Measurements from ENCODE around the gene PDCD11. TPM values are rescaled to one million over a fixed set of nuclear protein-coding genes. Genes with fewer than 3 reads are reported as not detected.

PDCD11 gene
- total RNA-seq, 1 donor from 2014 or later, result 72.8 TPM

DNA sequence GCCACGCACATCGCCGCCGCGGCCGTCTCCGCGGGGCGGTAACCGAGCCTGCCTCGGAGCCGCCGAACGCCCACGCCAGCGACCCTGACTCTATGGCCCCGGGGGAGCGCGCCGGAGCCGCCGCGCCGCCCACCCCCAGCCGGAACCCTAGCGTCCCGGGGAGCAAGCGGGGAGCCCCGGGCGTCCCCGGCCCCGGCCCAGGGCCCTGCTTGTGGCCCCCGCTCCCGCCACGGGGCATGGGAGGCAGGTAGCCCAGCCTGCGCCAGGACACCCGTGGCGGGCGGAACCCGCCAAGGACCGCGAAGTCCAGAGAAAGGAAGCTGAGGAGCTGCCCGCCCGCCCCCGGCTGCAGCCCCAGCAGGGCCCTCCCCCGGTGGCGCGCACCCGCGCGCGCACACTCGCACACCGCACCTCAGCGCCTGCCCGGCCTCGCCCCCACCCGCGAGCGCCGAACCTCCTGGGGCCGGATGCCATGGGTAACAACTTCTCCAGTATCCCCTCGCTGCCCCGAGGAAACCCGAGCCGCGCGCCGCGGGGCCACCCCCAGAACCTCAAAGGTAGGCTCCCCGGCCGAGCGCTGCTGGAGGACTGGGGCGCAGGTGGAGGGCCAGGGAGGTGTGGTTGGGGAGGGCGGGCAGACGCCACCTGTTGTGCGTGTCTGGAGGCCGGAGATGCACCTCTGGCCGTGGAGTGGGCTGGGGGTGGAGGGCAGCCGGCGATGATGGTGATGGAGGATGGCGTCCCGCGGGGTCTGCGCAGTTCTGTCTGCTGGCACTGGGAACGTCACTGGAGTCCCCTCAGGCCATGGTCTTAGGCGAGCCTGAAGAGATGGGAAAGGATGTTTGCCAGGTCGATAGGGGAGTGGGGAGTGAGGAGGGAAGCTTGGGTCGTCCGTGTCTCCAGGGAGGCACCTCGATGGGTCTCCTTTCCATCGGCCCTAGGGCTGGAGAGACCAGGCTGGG is 97.8 kb downstream of the PDCD11 start:
- H3K9me3 ChIP-seq (ENCODE audit: insufficient read depth, low read depth, low read length), result no peaks in the 10 kb centered on the region
- H3K4me3 ChIP-seq (ENCODE audit: insufficient read depth, low read depth, low read length), result peak overlapping the region; percentile 21
- no peaks in the 10 kb centered on the region for H3K79me2 ChIP-seq (ENCODE audit: insufficient read depth, low read length)
- peaks cover 37% of the 10 kb centered on the region for H3K27me3 Mint-ChIP-seq (ENCODE audit: low read depth, unreplicated experiment)
- no peak for DNase-seq (ENCODE audit: low read depth)
- H3K27me3 ChIP-seq (ENCODE audit: insufficient read depth, low read length), result peaks cover 67% of the 10 kb centered on the region
- peaks cover 19% of the 10 kb centered on the region for H3K4me1 ChIP-seq (ENCODE audit: insufficient read depth, low read length)
- FAIRE-seq, result no peak
- no peak overlapping the region for H2AFZ ChIP-seq (ENCODE audit: low read depth, low read length)
- H3K4me3 Mint-ChIP-seq (ENCODE audit: unreplicated experiment), result peak overlapping the region; percentile 84
- peaks cover 24% of the 10 kb centered on the region for H3K4me1 Mint-ChIP-seq (ENCODE audit: low read depth, unreplicated experiment)
- H4K20me1 ChIP-seq (ENCODE audit: insufficient read depth, low read length), result peaks cover 34% of the 10 kb centered on the region
- H3K27ac Mint-ChIP-seq (ENCODE audit: unreplicated experiment), result peak overlapping the region; percentile 47
- H3K36me3 ChIP-seq (ENCODE audit: insufficient read depth, low read length), result no peaks in the 10 kb centered on the region
- no peak overlapping the region for H3K27ac ChIP-seq (ENCODE audit: low read depth, low read length)
- peak overlapping the region; percentile 75 for H3K4me2 ChIP-seq (ENCODE audit: low read length)
- H3K9me3 Mint-ChIP-seq (ENCODE audit: unreplicated experiment), result peaks cover 8% of the 10 kb centered on the region
- TF ChIP-seq, protein P1, sequence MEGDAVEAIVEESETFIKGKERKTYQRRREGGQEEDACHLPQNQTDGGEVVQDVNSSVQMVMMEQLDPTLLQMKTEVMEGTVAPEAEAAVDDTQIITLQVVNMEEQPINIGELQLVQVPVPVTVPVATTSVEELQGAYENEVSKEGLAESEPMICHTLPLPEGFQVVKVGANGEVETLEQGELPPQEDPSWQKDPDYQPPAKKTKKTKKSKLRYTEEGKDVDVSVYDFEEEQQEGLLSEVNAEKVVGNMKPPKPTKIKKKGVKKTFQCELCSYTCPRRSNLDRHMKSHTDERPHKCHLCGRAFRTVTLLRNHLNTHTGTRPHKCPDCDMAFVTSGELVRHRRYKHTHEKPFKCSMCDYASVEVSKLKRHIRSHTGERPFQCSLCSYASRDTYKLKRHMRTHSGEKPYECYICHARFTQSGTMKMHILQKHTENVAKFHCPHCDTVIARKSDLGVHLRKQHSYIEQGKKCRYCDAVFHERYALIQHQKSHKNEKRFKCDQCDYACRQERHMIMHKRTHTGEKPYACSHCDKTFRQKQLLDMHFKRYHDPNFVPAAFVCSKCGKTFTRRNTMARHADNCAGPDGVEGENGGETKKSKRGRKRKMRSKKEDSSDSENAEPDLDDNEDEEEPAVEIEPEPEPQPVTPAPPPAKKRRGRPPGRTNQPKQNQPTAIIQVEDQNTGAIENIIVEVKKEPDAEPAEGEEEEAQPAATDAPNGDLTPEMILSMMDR (IDR thresholded peaks at IDR 0.05; ENCODE audit: insufficient read depth, low read depth, low read length), result no peak
- peak; percentile 91 for TF ChIP-seq EZH2 (IDR thresholded peaks at IDR 0.05; ENCODE audit: insufficient read depth, low read length)
- peaks cover 2% of the 10 kb centered on the region for H3K36me3 Mint-ChIP-seq (ENCODE audit: low read depth, unreplicated experiment)
- no peak overlapping the region for H3K9ac ChIP-seq (ENCODE audit: low read length)

DNA sequence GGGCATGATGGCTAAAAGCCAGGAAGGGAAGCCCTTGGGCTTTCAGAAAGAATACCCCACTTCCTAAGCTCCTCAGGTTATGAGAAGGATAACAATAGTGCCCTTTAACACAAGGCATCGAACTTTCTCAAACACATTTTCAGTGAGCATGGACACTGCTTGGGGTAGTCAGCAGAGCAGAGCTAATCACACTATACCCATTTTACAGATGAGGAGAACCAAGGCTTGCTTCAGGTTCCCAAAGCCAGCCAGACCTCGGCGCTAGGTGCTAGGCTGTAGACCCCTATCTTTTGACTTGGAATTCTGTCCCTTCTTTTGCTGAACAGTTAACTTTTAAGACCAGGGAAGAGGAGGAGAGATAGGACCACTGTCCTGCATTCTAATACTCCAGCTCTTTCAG is 98.9 kb downstream of the PDCD11 start:
- peak overlapping the region; percentile 62 for H3K4me3 Mint-ChIP-seq (ENCODE audit: unreplicated experiment)
- Histone ChIP-seq H3K9me3 (ENCODE audit: insufficient read depth, low read depth, low read length) (no peaks in the 10 kb centered on the region), H3K4me1 (ENCODE audit: insufficient read depth, low read length) (peaks cover 19% of the 10 kb centered on the region), H3K36me3 (ENCODE audit: insufficient read depth, low read length) (no peaks in the 10 kb centered on the region), H3K27ac (ENCODE audit: low read depth, low read length) (no peak overlapping the region), H3K4me3 (ENCODE audit: insufficient read depth, low read depth, low read length) (no peak overlapping the region), H3K79me2 (ENCODE audit: insufficient read depth, low read length) (no peaks in the 10 kb centered on the region), H3K4me2 (ENCODE audit: low read length) (no peak overlapping the region), H4K20me1 (ENCODE audit: insufficient read depth, low read length) (peaks cover 39% of the 10 kb centered on the region), H2AFZ (ENCODE audit: low read depth, low read length) (no peak overlapping the region), H3K9ac (ENCODE audit: low read length) (no peak overlapping the region), H3K27me3 (ENCODE audit: insufficient read depth, low read length) (peaks cover 73% of the 10 kb centered on the region)
- peaks cover 4% of the 10 kb centered on the region for H3K36me3 Mint-ChIP-seq (ENCODE audit: low read depth, unreplicated experiment)
- no peak for FAIRE-seq
- peaks cover 34% of the 10 kb centered on the region for H3K4me1 Mint-ChIP-seq (ENCODE audit: low read depth, unreplicated experiment)
- DNase-seq (ENCODE audit: low read depth), result no peak
- H3K27ac Mint-ChIP-seq (ENCODE audit: unreplicated experiment), result no peak overlapping the region
- TF ChIP-seq, protein P1 (IDR thresholded peaks at IDR 0.05; ENCODE audit: insufficient read depth, low read depth, low read length), result no peak
- TF ChIP-seq EZH2 (IDR thresholded peaks at IDR 0.05; ENCODE audit: insufficient read depth, low read length), result no peak
- peaks cover 34% of the 10 kb centered on the region for H3K27me3 Mint-ChIP-seq (ENCODE audit: low read depth, unreplicated experiment)
- H3K9me3 Mint-ChIP-seq (ENCODE audit: unreplicated experiment), result peaks cover 11% of the 10 kb centered on the region

Small RNA genes within 50 kb of the gene (microRNA-seq; reads per million reads assigned to microRNA genes)
- 11,304 reads per million, percentile 95 among the genes with 10 or more reads in this experiment for gene MIR1307

Other genes with a start within 250 kb of the PDCD11 start
- 89.4 and 113 TPM in 2 replicates for gene NT5C2, start 203.4 kb upstream of the PDCD11 start, total RNA-seq
- not detected in 2 replicates for gene RPEL1, start 150.7 kb upstream of the PDCD11 start, total RNA-seq
- 26.9 and 39.6 TPM in 2 replicates for gene INA, start 119.5 kb upstream of the PDCD11 start, total RNA-seq
- 9.0 and 10.3 TPM in 2 replicates for gene PCGF6, start 45.5 kb upstream of the PDCD11 start, total RNA-seq
- 3.3 and 3.9 TPM in 2 replicates for gene TAF5, start 28.6 kb upstream of the PDCD11 start, total RNA-seq
- gene ATP5MK, start 151 bp upstream of the PDCD11 start, total RNA-seq, result 405 and 463 TPM in 2 replicates
- gene CALHM2, start 55.7 kb downstream of the PDCD11 start, total RNA-seq, result 1.2 and 1.4 TPM in 2 replicates
- gene CALHM1, start 62.3 kb downstream of the PDCD11 start, total RNA-seq, result not detected in 2 replicates
- gene CALHM3, start 82.6 kb downstream of the PDCD11 start, total RNA-seq, result not detected in 2 replicates
- 1.4 and 1.5 TPM in 2 replicates for gene NEURL1, start 97.1 kb downstream of the PDCD11 start, total RNA-seq

All from astrocyte (in vitro differentiated cells and primary cell).